Spleen (tissue), 7 donors: ENCODE data around the gene NFIA.

Experiments used
- CTCF ChIP-seq, 11 experiments: fragments of 200-600 bp in 7 of 11; fragments of 450-650 bp in 4 of 11; sonication (generic) in 4 of 11; IDR thresholded peaks in 8 of 11; conservative IDR thresholded peaks in 3 of 11; 1 replicate in 7 of 11; 2 replicates in 4 of 11; pipeline versions ENCODE4 v1.4.0 to v1.8.0; 2016 to 2021; ENCODE audit warnings: antibody characterized with exemption in 11 of 11, inconsistent platforms in 4 of 11, mild to moderate bottlenecking in 1 of 11
- POLR2A ChIP-seq, 3 donors: fragments of 450-650 bp; IDR thresholded peaks; one replicate each; pipeline ENCODE4 v1.5.1; 2017; ENCODE audit warnings: antibody characterized with exemption in 3 of 3, mild to moderate bottlenecking in 1 of 3
- POLR2AphosphoS5 ChIP-seq, 3 donors: sonication (generic); formaldehyde crosslinking; IDR thresholded peaks; one replicate each; pipeline ENCODE4 v1.5.1; 2017; ENCODE audit warnings: antibody characterized with exemption in 3 of 3
- donor health status: DM: no; HTN: no; CAD: no; lungs with moderate emphysema.
- donor health status: DM: no; HTN: no; CAD: no.
- donor health status: DM: no; HTN: no; CAD: no.

DNA sequence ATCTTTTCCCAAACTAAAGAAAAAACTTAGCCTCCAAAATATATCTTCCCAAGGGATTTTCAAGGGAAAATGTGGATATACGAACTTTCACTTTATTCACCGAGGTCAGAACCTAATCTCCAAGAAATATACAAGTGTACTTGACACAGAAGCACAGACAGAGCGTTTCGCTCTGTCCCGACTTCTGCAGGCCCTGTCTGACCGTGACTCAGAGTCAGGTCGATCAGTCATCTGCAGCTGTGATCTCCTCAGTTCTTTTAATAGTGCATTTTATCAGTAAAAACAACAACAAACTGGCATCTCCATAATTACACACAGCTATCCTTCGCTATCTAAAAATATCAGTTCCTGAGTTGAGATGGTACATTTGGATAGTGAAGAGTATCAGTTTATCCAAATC lies 416.0 kb downstream of the NFIA start:
- TF ChIP-seq CTCF (IDR thresholded peaks at IDR 0.05 in 8 of 11, conservative IDR thresholded peaks at IDR 0.05 in 3 of 11) (no peak), POLR2A (IDR thresholded peaks at IDR 0.05) (no peak), POLR2AphosphoS5 (IDR thresholded peaks at IDR 0.05) (no peak)
